Brain microvascular endothelial cell (primary cell): Measurements from ENCODE around the gene CYSLTR2.

ENCODE experiments used
- DNase-seq: peaks from one replicate; pipeline ENCODE4 v3.0.0-alpha.2; 2020
- H3K27ac ChIP-seq: fragments of 250-450 bp; sonication (Bioruptor Pico); 2 replicates; pipeline ENCODE4 v1.5.1; 2020; ENCODE audit warnings: mild to moderate bottlenecking, moderate library complexity
- H3K27me3 ChIP-seq: fragments of 250-450 bp; sonication (Bioruptor Pico); replicated peaks from 2 replicates; pipeline ENCODE4 v1.5.1; 2020; ENCODE audit warnings: mild to moderate bottlenecking
- H3K36me3 ChIP-seq: fragments of 250-450 bp; sonication (Bioruptor Pico); replicated peaks from 2 replicates; pipeline ENCODE4 v1.5.1; 2020; ENCODE audit warnings: mild to moderate bottlenecking
- H3K4me3 ChIP-seq: 2 replicates; pipeline ENCODE4 v1.5.1; 2011; ENCODE audit warnings: low read depth, mild to moderate bottlenecking, control low read depth, low read length, moderate library complexity
- in situ Hi-C: cut with HindIII; loops from 2 replicates; pipeline ENCODE4 v1.10.0; 2017; ENCODE audit warnings: low sequenced_read_pairs, low pct_ligation_motif_present
- TF ChIP-seq, protein P1 (sequence below): IDR thresholded peaks from 2 replicates; pipeline ENCODE4 v1.5.1; 2011; ENCODE audit warnings: low read depth, mild to moderate bottlenecking, moderate library complexity, low read length, control low read depth, inconsistent platforms; ENCODE audit errors: missing control alignments

CYSLTR2 gene

DNA sequence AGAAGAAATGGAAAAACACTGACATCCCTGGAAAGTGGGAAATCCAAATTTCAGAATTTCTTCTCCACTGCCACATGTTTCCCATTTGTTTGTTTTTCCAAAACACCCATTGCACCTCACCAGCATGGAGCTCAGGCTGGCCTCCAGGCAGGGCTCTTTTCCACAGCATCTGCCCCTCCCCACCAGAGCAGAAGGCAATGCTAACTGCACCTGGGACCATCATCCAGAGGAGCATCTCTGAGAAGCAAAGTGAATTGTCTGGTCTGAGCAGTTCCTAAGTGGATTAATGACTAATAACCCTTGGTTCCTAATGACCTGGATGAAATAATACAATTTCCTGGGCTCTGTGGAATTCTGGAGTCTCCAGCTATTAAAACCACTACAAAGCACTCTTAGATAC lies 8.8 kb upstream of the CYSLTR2 start:
- H3K4me3 ChIP-seq, result no peak overlapping the region
- H3K27ac ChIP-seq, result no peak overlapping the region
- in situ Hi-C loops, result no loop called here
- no peaks in the 10 kb centered on the region for H3K27me3 ChIP-seq
- no peaks in the 10 kb centered on the region for H3K36me3 ChIP-seq
- no peak for DNase-seq
- TF ChIP-seq, protein P1, sequence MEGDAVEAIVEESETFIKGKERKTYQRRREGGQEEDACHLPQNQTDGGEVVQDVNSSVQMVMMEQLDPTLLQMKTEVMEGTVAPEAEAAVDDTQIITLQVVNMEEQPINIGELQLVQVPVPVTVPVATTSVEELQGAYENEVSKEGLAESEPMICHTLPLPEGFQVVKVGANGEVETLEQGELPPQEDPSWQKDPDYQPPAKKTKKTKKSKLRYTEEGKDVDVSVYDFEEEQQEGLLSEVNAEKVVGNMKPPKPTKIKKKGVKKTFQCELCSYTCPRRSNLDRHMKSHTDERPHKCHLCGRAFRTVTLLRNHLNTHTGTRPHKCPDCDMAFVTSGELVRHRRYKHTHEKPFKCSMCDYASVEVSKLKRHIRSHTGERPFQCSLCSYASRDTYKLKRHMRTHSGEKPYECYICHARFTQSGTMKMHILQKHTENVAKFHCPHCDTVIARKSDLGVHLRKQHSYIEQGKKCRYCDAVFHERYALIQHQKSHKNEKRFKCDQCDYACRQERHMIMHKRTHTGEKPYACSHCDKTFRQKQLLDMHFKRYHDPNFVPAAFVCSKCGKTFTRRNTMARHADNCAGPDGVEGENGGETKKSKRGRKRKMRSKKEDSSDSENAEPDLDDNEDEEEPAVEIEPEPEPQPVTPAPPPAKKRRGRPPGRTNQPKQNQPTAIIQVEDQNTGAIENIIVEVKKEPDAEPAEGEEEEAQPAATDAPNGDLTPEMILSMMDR, result no peak

DNA sequence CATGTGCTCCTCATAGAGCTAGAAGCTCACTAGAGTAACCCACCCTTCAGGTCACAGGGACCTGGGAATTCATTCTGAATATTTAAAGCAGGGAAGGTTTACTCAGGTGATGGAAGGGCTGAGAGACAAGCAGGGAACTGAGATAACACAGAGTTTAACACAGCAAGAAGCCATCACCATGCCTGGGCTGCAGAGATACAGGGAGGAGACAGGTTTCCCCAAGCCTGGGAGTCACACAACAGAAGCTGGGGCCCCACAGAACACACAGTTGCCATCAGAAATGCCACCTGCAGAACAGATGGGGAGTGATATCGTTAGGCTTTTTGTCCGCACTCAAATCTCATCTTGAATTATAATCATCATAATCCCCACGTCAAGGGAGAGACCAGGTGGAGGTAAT lies 7.9 kb upstream of the CYSLTR2 start:
- DNase-seq, result no peak
- Histone ChIP-seq H3K27me3 (no peaks in the 10 kb centered on the region), H3K27ac (no peak overlapping the region), H3K36me3 (no peaks in the 10 kb centered on the region), H3K4me3 (no peak overlapping the region)
- TF ChIP-seq, protein P1, result no peak
- in situ Hi-C loops, result no loop called here

DNA sequence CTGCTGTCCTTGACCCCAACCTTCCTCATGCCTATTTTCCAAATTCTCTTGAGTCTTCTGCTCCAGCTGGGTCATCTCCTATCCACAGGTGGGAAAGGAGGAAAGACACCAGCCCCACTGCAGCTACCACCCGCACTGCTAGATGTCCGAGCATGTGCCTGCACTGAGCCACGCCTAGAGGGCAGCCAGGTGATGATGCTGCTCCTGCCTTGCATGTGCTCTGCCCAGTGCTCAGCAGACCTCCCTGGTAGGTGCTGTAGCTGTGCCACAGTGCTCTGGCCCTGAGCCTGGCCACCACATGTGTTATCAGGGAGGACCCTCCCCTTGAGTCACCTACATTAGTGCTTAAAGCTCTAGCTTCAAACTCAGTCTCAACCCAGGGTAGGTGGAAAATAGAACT lies 6.9 kb upstream of the CYSLTR2 start:
- Histone ChIP-seq H3K36me3 (no peaks in the 10 kb centered on the region), H3K4me3 (no peak overlapping the region), H3K27me3 (no peaks in the 10 kb centered on the region), H3K27ac (no peak overlapping the region)
- TF ChIP-seq, protein P1, result no peak
- no peak for DNase-seq
- in situ Hi-C loops, result no loop called here

DNA sequence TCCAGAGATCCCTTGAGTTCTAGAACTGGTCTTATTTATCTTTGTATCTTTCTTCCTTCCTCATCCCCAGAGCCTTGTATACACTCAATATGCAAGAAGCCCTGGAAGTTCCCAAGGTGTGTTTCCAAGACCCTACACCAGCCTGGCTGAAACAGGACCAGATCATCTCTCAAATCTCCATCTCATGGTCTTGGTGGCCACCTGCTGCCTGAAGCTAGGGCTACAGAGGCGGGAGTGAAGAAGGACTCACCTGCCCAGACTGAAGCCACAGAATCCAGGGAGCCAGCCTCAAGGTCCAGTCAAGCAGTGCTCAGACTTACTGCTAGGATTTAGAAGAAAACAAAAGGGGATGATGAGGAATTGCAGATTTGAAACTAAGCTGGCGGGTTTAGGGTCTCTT lies 6.1 kb upstream of the CYSLTR2 start:
- Histone ChIP-seq H3K36me3 (no peaks in the 10 kb centered on the region), H3K27me3 (no peaks in the 10 kb centered on the region), H3K27ac (no peak overlapping the region), H3K4me3 (no peak overlapping the region)
- no peak for DNase-seq
- TF ChIP-seq, protein P1, result peak; percentile 28
- in situ Hi-C loops, result no loop called here

DNA sequence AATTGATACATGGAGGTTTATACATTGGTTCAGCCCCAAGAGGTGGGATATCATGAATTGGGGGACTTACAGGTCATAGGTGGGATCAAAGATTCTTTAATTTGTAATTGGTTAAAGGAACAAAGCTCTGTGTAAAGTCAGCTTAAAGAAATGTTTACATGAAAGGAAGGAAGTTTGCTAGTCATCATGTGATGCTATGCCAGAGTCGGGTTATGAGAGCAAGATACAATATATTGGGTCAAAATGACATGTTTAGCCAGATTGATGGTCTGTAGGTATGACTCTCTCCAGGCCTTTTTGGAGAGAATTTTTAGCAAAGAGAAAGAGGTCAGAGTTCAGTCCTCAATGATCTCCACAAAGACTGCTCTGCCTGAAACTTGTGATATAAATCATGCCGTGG lies 5.3 kb upstream of the CYSLTR2 start:
- H3K4me3 ChIP-seq, result no peak overlapping the region
- TF ChIP-seq, protein P1, result no peak
- DNase-seq, result no peak
- no peaks in the 10 kb centered on the region for H3K36me3 ChIP-seq
- in situ Hi-C loops, result no loop called here
- H3K27ac ChIP-seq, result no peak overlapping the region
- no peaks in the 10 kb centered on the region for H3K27me3 ChIP-seq

DNA sequence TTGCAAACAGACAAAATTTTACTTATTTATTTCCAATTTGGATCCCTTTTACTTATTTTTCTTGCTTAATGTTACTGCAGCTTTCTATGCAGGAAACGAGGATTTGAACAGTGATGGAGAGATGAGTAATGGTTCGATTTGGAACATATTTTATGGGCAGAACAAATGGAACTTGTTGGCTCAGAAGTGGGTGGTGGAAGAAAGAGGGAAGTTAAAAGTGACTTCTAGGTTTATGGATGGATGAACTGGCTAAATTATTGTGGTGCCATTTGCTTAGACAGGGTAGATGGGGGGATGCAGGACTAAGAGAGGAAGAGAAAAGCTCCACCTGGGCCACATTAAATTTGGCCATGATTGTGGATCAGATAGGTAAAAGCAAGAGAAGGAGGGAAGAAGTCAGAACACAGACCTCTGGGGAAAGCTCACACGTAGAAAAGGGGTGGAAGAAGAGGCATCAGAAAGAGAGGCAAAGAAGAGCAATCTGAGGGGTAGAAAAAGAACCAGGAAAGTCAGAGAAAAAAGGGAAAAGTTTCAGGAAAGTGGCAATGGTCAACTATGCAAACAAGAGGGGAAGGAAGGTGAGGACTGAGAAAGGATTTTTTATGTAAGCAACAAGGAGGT lies 768 bp upstream of the CYSLTR2 start:
- no peak for DNase-seq
- TF ChIP-seq, protein P1, result no peak
- Histone ChIP-seq H3K36me3 (no peaks in the 10 kb centered on the region), H3K27me3 (no peaks in the 10 kb centered on the region), H3K4me3 (no peak overlapping the region), H3K27ac (no peak overlapping the region)
- in situ Hi-C loops, result no loop called here
